Measurements from ENCODE around the gene DDX54.
A peak's percentile ranks its signal among the peaks of the same experiment; 100 is the strongest.
"Not testable (repeated sequence)": the region's sequence is repeated elsewhere in the genome, so short reads cannot be mapped to it uniquely, and the experiment has no call there.

DDX54 gene

GRCh38 chr12:113136990-113137511 lies 48.2 kb downstream of the DDX54 start:
- DNase-seq: no peak

GRCh38 chr12:113136128-113136989 lies 48.9 kb downstream of the DDX54 start:
- peak; percentile 61 for DNase-seq

GRCh38 chr12:113135178-113136127 lies 49.8 kb downstream of the DDX54 start, which contains the start of gene RASAL1:
Gene RASAL1, minus strand, starts transcription at chr12:113135761. Its CDS starts 299 bp downstream, at chr12:113135462.
- DNase-seq: peak; percentile 80

- DNase-seq: no peak
Observed at GRCh38 chr12:113134521-113134951, 50.7 kb downstream of the DDX54 start.

- DNase-seq: no peak
Observed at GRCh38 chr12:113134071-113134470, 51.2 kb downstream of the DDX54 start.

GRCh38 chr12:113133666-113134065 lies 51.6 kb downstream of the DDX54 start:
- no peak for DNase-seq

GRCh38 chr12:113133036-113133435 lies 52.2 kb downstream of the DDX54 start:
- no peak for DNase-seq

GRCh38 chr12:113131556-113131955 lies 53.7 kb downstream of the DDX54 start:
- DNase-seq: no peak

GRCh38 chr12:113130457-113131135 lies 54.7 kb downstream of the DDX54 start:
- no peak for DNase-seq

GRCh38 chr12:113129664-113130456 lies 55.4 kb downstream of the DDX54 start:
- DNase-seq: no peak

- no peak for DNase-seq
Observed at GRCh38 chr12:113128802-113129663, 56.2 kb downstream of the DDX54 start.

- no peak for DNase-seq
Observed at GRCh38 chr12:113127791-113128199, 57.5 kb downstream of the DDX54 start.

- no peak for DNase-seq
Observed at GRCh38 chr12:113120670-113121370, 64.5 kb downstream of the DDX54 start.

GRCh38 chr12:113119980-113120669 lies 65.2 kb downstream of the DDX54 start:
- no peak for DNase-seq

- DNase-seq: no peak
Observed at GRCh38 chr12:113118142-113118541, 67.1 kb downstream of the DDX54 start.

GRCh38 chr12:113117684-113118083 lies 67.6 kb downstream of the DDX54 start:
- DNase-seq: not testable (repeated sequence)

GRCh38 chr12:113116875-113117274 lies 68.4 kb downstream of the DDX54 start:
- no peak for DNase-seq

GRCh38 chr12:113115455-113116126 lies 69.7 kb downstream of the DDX54 start:
- no peak for DNase-seq

All from stimulated activated CD4-positive, alpha-beta T cell treated with anti-CD3 and anti-CD28 coated beads, Interleukin-4, amount 100 ng/mL, for 24 hours (primary cell).